NCI-H2171 (cell line): ENCODE results near the gene CD276.
"Not testable (repeated sequence)": the region's sequence is repeated elsewhere in the genome, so short reads cannot be mapped to it uniquely, and the experiment has no call there.

Source experiments
- DNase-seq: peaks from one replicate; lab custom pipeline; 2025; lab: John Stamatoyannopoulos, UW

CD276 gene

GRCh38 chr15:73683777-73684580 is at the start of gene CD276:
CD276 (plus strand) TSS chr15:73684383; CDS start chr15:73699640, 15,257 bp downstream.
- peak; percentile 33 for DNase-seq

GRCh38 chr15:73637527-73637926 is 46.7 kb upstream of the CD276 start:
- DNase-seq: no peak

GRCh38 chr15:73639464-73639863 is 44.7 kb upstream of the CD276 start:
- DNase-seq: not testable (repeated sequence)

- DNase-seq: no peak
Measured at GRCh38 chr15:73647259-73648013, 36.7 kb upstream of the CD276 start.

GRCh38 chr15:73648014-73648295 is 36.2 kb upstream of the CD276 start:
- DNase-seq: no peak

GRCh38 chr15:73650416-73651126 is 33.6 kb upstream of the CD276 start:
- DNase-seq: no peak

GRCh38 chr15:73654659-73655058 is 29.5 kb upstream of the CD276 start:
- no peak for DNase-seq

GRCh38 chr15:73655724-73656123 is 28.5 kb upstream of the CD276 start:
- DNase-seq: no peak

GRCh38 chr15:73658645-73659044 is 25.5 kb upstream of the CD276 start:
- DNase-seq: no peak

- DNase-seq: no peak
Measured at GRCh38 chr15:73660455-73660854, 23.7 kb upstream of the CD276 start.

GRCh38 chr15:73674587-73674986 is 9.6 kb upstream of the CD276 start:
- no peak for DNase-seq

GRCh38 chr15:73677146-73677607 is 7.0 kb upstream of the CD276 start:
- DNase-seq: peak; percentile 23

GRCh38 chr15:73677733-73678132 is 6.5 kb upstream of the CD276 start:
- no peak for DNase-seq

GRCh38 chr15:73678498-73678897 is 5.7 kb upstream of the CD276 start:
- no peak for DNase-seq

GRCh38 chr15:73679180-73679579 is 5.0 kb upstream of the CD276 start:
- no peak for DNase-seq

- DNase-seq: no peak
Measured at GRCh38 chr15:73679964-73680363, 4.2 kb upstream of the CD276 start.

- no peak for DNase-seq
Measured at GRCh38 chr15:73680549-73680948, 3.6 kb upstream of the CD276 start.

- no peak for DNase-seq
Measured at GRCh38 chr15:73681063-73681462, 3.1 kb upstream of the CD276 start.

GRCh38 chr15:73681856-73682599 is 2.2 kb upstream of the CD276 start:
- DNase-seq: no peak

GRCh38 chr15:73682600-73683090 is 1.5 kb upstream of the CD276 start:
- DNase-seq: no peak

GRCh38 chr15:73683257-73683776 is 866 bp upstream of the CD276 start:
- no peak for DNase-seq
